ENCODE results near the gene DEGS1. TPM values are rescaled to one million over a fixed set of nuclear protein-coding genes. Genes with fewer than 3 reads are reported as not detected.

Gene DEGS1
- total RNA-seq, 1 donor from 2014 or later = 42.2 TPM

DNA sequence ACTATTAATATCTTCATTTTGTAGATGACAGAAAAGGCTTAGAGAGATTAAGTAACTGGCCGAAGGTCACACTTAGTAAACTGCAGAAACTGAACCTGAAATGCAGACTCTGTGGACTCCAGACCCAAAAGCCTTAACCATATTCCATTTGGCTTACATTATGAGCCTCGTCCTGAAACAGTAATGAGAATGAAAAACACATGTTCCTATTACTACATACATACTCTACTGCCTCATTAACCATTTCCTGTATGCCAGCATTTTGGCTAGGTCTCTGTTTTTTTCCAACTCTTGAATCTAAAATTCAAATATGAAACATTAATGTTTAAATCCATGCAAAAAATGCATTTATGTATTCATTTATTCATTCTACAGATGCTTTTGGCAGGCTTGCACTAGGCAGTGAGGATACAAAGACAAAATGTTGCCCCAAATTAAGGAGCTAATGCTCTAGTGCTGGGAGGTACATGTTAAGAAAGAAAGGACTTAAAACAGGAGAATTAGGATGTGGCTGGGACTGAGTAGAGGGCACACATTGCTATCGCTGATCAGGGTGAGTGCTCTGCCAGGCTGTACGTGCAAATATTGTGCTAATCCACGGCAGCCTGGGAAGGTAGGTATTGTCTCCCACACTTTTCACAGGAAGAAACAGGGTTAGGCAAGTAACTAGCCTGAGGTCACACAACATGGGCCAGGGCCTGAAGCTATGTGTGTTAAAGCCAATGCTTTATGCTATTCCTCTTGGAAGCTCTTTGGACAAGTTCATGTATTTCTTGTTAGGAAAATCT lies 14.0 kb downstream of the DEGS1 start:
- TF ChIP-seq, protein P1, sequence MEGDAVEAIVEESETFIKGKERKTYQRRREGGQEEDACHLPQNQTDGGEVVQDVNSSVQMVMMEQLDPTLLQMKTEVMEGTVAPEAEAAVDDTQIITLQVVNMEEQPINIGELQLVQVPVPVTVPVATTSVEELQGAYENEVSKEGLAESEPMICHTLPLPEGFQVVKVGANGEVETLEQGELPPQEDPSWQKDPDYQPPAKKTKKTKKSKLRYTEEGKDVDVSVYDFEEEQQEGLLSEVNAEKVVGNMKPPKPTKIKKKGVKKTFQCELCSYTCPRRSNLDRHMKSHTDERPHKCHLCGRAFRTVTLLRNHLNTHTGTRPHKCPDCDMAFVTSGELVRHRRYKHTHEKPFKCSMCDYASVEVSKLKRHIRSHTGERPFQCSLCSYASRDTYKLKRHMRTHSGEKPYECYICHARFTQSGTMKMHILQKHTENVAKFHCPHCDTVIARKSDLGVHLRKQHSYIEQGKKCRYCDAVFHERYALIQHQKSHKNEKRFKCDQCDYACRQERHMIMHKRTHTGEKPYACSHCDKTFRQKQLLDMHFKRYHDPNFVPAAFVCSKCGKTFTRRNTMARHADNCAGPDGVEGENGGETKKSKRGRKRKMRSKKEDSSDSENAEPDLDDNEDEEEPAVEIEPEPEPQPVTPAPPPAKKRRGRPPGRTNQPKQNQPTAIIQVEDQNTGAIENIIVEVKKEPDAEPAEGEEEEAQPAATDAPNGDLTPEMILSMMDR (IDR thresholded peaks at IDR 0.05; ENCODE audit: borderline replicate concordance) = no peak
- Histone ChIP-seq H3K4me1 (no peaks in the 10 kb centered on the region), H3K27ac (replicated peaks) (no peak overlapping the region), H3K9me3 (replicated peaks) (no peaks in the 10 kb centered on the region), H3K36me3 (peaks cover 24% of the 10 kb centered on the region), H3K4me3 (no peak overlapping the region), H3K27me3 (ENCODE audit: low read depth) (no peaks in the 10 kb centered on the region)
- intact Hi-C loops (cut with micrococcal nuclease) = no loop called here
- DNase-seq = no peak

DNA sequence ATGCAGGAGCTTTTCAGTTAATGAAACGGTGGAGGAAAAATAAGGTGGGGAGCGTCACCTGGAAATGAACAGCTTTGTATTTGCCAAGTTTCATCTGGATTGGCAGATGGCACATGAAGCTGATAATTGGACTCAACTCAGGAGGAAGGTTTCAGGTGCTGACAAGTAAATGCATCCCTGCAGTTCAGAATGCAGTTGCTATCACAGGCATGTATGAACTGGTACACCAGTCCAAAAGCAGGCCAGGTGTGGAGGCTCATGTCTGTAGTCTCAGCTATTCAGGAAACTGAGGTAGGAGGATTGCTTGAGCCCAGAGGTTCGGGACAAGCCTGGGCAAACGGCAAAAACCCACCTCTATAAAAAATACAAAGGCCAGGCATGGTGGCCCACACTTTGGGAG lies 15.5 kb downstream of the DEGS1 start:
- DNase-seq = no peak
- H3K36me3 ChIP-seq = peaks cover 9% of the 10 kb centered on the region
- intact Hi-C loops (cut with micrococcal nuclease) = no loop called here
- H3K4me3 ChIP-seq = no peak overlapping the region
- TF ChIP-seq, protein P1 (IDR thresholded peaks at IDR 0.05; ENCODE audit: borderline replicate concordance) = no peak
- no peaks in the 10 kb centered on the region for H3K9me3 ChIP-seq (replicated peaks)
- H3K27me3 ChIP-seq (ENCODE audit: low read depth) = no peaks in the 10 kb centered on the region
- no peak overlapping the region for H3K27ac ChIP-seq (replicated peaks)
- H3K4me1 ChIP-seq = peaks cover 5% of the 10 kb centered on the region

DNA sequence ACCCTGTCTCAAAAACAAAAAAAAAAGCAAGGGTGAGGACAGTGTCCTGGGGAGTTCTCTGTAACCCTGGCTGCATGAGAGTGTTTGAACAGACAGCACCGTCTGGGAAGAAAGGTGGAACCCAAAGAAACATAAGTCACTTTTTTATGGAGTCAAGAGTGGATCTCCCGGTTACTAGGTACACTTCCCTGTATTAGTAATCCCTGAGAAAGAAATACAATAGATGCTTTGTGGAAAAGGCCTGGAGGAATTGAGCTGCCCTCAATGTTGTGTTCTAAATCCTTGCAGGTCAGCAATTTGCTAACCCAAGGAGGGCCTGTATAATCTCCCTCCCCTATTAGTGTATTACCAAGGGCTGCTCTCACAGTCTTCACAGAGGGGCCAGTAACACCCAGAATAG lies 16.6 kb downstream of the DEGS1 start:
- intact Hi-C loops (cut with micrococcal nuclease) = no loop called here
- H3K4me1 ChIP-seq = peaks cover 16% of the 10 kb centered on the region

DNA sequence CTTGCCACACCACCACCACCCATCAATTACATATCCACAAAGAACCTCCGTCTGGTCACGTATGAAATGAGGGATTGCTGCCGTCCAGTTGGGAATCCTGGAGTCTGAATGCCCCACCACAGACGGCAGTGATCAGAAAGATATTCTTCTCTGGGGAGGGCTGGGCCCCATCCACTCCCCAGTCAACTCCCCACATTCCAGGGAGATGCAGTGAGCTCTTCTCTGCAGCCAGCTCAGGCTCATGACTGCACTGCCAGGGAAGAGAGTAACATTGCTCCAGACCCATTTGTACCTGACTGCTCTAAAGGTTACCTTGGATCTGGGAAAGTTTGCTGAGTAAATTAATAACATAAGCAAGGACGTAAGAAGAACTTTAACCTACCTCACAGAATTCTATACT lies 18.3 kb downstream of the DEGS1 start:
- no peak overlapping the region for H3K4me3 ChIP-seq
- no peak for DNase-seq
- intact Hi-C loops (cut with micrococcal nuclease) = no loop called here

More for the DNA sequence above, 16.6 kb downstream of the DEGS1 start:
- H3K4me3 ChIP-seq = no peak overlapping the region
- no peaks in the 10 kb centered on the region for H3K9me3 ChIP-seq (replicated peaks)
- no peaks in the 10 kb centered on the region for H3K27me3 ChIP-seq (ENCODE audit: low read depth)
- TF ChIP-seq, protein P1 (IDR thresholded peaks at IDR 0.05; ENCODE audit: borderline replicate concordance) = no peak
- H3K27ac ChIP-seq (replicated peaks) = no peak overlapping the region
- H3K36me3 ChIP-seq = no peaks in the 10 kb centered on the region
- DNase-seq = no peak

DNA sequence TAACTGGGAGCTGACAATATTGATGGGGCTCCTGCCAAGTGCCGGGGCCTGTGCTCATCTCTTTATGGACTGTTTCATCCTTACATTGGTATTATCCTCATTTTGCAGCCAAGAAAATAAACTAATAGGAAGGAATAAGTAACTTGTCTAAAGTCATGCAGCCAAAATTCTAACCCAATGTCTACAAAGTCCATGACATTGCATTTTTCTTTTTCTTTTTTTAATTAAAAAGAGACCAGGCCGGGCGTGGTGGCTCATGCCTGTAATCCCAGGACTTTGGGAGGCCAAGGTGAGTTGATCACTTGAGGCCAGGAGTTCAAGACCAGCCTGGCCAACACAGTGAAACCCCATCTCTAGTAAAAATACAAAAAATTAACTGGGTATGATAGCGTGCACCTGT lies 18.8 kb downstream of the DEGS1 start:
- Histone ChIP-seq H3K27me3 (ENCODE audit: low read depth) (no peaks in the 10 kb centered on the region), H3K9me3 (replicated peaks) (no peaks in the 10 kb centered on the region), H3K4me1 (peaks cover 24% of the 10 kb centered on the region), H3K36me3 (no peaks in the 10 kb centered on the region), H3K4me3 (no peak overlapping the region), H3K27ac (replicated peaks) (no peak overlapping the region)
- TF ChIP-seq, protein P1 (IDR thresholded peaks at IDR 0.05; ENCODE audit: borderline replicate concordance) = no peak
- no peak for DNase-seq
- intact Hi-C loops (cut with micrococcal nuclease) = no loop called here

More for the DNA sequence above, 18.3 kb downstream of the DEGS1 start:
- TF ChIP-seq, protein P1 (IDR thresholded peaks at IDR 0.05; ENCODE audit: borderline replicate concordance) = no peak
- Histone ChIP-seq H3K9me3 (replicated peaks) (no peaks in the 10 kb centered on the region), H3K27me3 (ENCODE audit: low read depth) (no peaks in the 10 kb centered on the region), H3K4me1 (peaks cover 24% of the 10 kb centered on the region), H3K27ac (replicated peaks) (no peak overlapping the region), H3K36me3 (no peaks in the 10 kb centered on the region)

Measured in left ventricle myocardium inferior (tissue), 1 donor.